Stimulated activated CD4-positive, alpha-beta T cell treated with anti-CD3 and anti-CD28 coated beads, Interleukin-1b, Interleukin-23, amount 100 ng/mL, for 1 hour (primary cell): ENCODE results near the gene TSC2.
A peak's percentile ranks its signal among the peaks of the same experiment; 100 is the strongest.
"Not testable (repeated sequence)": the region's sequence is repeated elsewhere in the genome, so short reads cannot be mapped to it uniquely, and the experiment has no call there.

Source experiments
- DNase-seq, 2 donors: peaks; one replicate each; pipeline ENCODE4 v3.0.0-alpha.2; 2020; ENCODE audit warnings: low read depth in 2 of 2

TSC2 gene

DNA sequence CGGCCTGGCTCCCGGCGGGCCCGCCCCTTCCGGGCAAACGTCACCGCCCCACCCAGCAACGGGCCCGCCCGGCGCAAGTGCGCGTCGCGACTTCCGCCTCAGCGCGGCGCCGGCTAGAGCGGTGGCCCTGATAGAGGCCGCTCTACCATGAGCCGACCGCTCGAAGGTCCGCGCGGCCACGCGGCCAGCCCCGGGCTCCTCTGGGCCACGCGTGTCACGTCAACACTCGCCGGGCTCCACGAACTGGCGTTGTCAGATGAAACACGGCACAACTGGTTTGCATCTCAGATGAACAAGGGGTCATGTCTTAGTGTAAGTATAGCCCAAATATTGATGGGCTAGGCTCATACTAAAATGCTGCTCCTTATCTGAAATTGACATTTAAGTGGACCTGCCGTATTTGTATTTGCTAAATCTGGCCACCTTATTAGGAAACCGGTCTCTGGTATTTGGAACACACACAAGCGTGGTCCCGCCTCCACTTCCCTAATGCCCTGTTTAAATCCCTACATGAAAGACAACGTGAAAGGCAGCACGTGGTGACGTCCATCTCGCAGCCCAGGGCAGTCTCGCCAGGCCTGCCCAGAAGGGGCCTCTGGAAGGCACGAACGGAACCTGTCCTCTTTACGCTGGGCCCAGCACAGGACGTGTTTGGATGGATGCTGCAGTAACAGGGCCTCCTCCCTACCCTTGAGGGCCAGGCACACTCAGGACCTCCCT is 37.8 kb upstream of the TSC2 start, which contains the start of gene ZNF598:
Gene ZNF598, minus strand, starts transcription at position 31 of the 720 bp plus-strand sequence.
- DNase-seq, result peak; percentile 32 to 65

DNA sequence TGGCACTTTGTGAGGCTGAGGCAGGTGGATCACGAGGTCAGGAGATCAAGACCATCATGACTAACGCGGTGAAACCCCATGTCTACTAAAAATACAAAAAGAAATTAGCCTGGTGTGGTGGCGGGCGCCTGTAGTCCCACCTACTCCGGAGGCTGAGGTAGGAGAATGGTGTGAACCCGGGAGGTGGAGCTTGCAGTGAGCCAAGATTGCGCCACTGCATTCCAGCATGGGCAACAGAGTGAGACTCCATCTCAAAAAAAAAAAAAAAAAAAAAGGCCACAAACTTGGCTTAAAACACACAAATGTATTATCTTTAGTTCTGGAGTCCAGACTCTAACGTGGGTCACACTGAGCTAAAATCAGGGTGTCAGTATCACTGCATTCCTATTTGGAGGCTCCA is 36.1 kb upstream of the TSC2 start:
- not testable (repeated sequence) for DNase-seq

DNA sequence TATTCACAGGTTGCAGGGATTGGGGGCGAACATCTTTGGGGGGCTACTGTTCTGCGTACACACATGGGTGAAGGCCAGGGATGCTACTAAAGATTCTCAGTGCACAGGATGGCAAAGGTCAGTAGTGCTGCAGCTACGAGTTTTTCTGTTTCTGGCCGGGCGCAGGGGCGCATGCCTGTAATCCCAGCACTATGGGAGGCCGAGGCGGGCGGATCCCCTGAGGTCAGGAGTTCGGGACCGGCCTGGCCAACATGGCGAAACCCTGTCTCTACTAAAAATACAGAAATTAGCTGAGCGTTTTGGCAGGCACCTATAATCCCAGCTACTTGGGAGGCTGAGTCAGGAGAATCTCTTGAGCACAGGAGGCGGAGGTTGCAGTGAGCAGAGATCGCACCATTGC is 34.3 kb upstream of the TSC2 start:
- DNase-seq, result no peak

DNA sequence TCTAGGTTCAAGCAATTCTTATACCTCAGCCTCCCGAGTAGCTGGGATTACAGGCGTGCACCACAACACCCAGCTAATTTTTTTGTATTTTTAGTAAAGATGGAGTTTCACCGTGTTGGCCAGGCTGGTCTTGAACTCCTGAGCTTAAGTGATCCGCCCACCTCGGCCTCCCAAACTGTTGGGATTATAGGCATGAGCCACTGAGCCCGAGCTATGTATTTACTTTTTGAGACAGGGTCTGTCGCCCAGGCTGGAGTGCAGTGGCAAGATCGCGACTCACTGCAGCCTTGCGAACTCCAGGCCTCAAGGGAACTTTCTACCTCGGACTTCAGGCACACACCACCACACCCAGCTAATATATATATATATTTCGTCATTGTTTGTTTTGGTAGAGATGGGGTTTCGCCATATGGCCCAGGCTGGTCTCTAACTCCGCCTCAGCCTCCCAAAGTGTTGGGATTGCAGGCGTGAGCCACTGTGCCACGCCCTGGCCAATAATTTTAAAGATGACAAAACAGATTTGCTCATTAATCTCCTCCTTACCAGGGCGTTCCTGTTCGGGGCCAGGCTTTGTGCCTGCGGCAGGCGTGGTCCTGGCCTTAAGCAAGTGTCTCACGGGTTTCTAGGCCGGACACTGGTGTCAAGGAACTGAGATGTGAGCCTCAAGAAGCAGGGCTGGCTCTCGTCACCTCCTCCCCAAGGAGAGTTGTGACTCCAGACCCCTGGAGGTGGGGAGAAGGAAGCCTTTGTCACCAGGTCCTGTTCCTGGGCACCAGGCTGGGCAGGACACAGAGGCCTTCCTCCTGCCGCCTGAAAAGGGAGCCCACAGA is 32.5 kb upstream of the TSC2 start:
- no peak for DNase-seq

DNA sequence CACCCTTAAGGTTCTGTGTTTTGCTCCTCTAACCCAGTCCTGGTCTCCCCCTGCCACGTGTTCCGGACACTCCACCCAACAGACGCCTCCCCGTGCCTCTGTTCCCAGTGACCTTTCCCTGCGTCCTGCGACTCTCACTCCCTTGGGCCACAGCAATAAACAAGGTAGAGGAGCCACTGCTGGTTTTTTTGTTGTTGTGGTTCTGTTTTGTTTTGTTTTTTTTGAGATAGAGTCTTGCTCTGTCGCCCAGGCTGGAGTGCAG is 31.9 kb upstream of the TSC2 start:
- DNase-seq, result no peak

DNA sequence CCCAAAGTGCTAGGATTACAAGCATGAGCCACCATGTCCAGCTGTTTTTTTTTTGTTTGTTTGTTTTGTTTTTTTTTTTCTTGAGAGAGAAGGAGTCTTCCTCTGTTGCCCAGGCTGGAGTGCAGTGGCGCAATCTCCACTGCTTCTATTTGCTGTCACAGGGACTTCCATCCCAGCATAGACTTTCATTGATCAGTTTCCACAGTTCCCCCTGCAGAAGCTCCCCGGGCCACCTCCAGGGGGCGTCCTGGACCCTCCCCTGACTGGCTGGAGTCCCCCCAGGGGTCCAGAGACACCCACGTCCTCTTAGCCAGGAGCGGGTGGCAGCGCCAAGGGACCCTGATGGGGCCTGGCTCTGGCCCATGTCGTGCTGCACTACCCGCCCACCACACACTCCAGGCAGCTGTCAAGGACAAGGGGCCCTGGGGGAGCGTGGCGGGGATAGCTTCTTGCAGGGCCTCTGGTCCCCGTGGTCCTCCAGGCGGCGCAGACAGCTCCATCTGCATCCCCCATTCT is 31.3 kb upstream of the TSC2 start:
- no peak for DNase-seq

DNA sequence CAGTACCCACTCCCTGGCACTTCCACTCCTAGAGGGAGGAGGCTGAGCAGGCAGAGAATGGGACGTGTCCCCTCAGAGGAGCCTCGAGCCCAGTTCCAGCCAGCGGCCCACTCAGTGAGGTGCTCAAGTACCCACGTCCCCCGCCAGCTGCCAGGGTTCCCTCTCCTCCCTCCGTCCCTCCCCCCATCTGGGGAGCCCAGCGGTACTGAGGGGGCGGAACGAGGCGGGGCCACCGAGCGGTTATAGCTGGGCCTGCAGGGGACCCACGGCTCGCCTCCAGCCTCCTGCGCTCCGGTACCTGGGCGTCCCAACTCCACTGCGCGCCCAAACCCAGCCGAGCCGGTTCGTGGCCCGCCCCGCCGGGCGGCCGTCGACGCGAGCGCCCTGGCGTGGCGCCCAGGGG is 28.3 kb upstream of the TSC2 start, which contains the start of gene NPW:
Gene NPW, plus strand, starts transcription at position 268 of the 403 bp plus-strand sequence.
- DNase-seq, result no peak

DNA sequence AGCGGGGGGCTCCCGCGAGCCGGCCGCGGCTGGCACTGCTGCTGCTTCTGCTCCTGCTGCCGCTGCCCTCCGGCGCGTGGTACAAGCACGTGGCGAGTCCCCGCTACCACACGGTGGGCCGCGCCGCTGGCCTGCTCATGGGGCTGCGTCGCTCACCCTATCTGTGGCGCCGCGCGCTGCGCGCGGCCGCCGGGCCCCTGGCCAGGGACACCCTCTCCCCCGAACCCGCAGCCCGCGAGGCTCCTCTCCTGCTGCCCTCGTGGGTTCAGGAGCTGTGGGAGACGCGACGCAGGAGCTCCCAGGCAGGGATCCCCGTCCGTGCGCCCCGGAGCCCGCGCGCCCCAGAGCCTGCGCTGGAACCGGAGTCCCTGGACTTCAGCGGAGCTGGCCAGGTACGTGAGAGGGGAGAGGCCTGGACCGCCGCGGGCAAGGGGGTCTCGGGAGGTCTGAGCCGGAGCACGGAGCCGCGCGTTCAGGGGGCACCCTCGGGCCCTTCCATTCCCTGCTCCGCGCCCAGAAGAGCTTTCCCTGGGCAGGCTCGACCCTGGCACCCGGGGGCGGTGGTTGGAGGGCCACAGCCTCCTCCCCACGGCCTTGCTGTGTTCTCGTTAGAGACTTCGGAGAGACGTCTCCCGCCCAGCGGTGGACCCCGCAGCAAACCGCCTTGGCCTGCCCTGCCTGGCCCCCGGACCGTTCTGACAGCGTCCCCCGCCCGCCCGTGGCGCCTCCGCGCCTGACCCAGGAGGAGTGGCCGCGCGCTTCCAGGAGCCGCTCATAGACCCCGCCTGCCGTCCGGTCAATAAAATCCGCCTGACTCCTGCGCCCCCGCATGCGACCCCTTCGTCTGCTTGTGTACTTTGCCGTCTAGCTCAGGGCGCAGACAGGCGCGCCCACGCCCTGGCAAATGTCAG is 27.6 kb upstream of the TSC2 start:
- DNase-seq, result no peak

DNA sequence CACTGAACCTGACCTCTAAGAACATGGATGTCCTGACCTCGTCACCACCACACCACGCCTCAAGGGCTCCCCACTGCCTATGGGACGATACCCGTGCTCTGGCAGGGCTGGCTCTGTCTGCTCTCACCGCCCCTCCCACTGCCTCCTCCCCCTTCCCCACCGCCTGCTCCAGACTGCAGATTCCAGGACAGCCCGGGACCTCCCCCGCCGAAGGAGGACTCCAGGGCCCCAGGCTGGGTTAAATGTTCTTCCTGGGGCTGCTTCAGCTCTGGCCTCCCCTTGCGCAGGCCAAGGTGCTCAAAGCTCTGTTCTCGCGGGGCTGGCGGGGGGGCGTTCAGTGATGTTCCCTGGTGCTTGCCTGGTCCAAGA is 25.1 kb upstream of the TSC2 start:
- no peak for DNase-seq

DNA sequence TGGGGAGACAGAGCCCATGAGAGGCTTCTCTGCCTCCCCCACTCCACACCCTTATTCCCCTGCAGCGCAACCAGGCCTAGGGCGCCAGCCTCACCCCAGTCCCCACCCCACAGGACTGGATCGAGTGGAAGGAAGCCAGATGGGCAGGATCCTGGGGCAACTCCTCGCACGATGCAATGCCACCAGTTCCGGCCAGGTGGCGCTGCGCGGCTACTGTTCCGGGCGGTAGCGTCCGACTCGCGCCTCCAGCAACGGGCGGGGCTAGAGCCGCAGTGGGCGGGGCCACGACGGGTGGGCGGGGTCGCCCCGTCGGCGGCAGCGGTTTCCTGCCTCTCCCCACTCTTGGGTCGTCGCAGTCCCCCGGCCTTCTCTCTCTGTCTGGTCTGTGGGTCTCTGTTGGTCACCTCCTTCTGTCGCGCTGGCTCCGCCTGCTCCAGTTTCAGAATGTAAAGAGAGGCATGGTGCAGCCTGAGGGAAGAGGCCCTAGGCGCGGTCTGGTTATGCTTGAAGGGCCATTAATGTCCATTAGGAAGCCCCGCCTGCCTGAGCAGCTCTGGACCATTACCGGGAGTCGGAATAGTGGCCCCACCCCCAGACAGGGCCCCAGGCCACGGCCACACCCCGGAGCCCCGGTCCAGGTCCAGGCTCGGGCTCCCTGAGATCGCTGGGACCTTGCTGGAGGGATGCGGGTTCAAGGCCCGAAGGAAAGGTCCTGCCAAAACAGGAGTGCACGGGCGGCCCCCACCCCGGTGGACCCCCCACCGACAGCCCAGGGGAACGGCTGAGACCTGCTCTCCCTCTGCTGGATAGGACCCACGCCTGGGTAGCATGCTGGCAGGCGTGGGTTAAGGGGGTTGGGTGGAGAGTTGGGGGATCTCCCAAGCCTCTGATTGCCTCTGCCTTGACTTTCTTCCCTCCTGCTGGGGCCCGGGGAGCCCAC is 24.4 kb upstream of the TSC2 start:
- peak; percentile 95 to 98 for DNase-seq

DNA sequence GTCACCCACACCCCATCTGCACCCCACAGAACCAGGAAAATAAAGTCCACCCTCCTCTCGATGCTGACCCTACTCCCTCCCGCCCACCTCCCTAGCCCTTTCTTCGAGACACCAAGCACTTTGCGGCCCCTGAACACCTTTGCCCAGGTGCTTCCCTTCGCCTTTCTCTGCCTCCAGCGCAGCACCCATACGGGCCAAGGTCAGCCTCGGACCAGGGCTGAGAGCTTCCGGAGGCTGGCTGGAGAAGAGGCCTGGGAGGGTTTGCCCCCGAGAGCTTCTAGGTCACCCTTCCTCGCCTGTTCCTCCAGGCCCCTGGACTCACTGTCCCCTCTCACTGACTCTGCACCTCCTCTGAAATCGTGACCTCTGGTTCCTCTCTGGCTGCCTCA is 23.8 kb upstream of the TSC2 start:
- DNase-seq, result no peak

DNA sequence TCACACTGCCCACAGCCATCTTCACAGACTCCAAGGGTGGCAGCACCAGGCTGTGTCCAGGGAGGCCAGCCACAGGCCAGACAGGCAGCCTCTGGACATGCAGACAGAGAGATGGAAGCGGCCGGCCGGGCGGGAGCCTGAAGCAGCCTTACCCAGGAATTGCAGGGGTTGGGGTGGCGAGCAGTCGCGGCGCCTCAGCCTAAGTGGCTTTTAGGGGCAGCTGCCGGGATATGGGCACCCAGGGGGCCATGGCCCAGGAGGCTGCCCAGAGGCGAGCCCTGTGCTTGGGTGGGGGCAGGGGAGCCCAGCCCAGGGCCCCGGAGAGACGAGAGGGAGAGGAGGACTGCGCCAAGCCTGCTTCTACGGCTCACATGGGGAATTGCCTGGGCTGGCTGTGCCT is 22.5 kb upstream of the TSC2 start:
- no peak for DNase-seq

DNA sequence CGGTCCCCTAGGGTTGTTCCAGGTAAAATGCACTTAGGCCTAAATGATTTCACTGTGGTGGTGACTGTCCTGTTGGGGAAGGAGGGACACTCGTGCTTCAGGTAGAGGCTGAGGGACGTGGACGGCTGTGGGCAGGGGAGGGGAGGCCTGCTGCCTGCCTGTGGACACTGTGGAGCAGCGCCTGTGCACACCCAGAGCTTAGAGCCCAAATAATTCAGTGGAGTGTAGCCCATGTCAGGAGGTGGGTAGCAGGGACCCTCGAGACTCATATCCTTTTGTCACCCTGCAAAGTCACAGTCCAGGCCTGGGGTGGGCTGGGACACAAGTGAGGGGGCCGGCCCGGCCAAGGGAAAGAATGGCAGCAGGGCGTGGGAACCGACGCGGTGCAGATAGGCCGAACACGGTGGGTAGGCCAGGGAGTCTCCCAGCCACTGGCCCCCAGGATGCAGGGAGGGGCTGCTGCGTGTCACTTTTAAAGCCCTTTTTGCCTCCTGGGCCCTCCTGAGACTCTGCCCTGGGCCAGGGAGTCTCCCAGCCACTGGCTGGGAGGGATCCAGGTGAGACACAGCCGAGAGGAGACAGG is 21.8 kb upstream of the TSC2 start:
- no peak for DNase-seq

DNA sequence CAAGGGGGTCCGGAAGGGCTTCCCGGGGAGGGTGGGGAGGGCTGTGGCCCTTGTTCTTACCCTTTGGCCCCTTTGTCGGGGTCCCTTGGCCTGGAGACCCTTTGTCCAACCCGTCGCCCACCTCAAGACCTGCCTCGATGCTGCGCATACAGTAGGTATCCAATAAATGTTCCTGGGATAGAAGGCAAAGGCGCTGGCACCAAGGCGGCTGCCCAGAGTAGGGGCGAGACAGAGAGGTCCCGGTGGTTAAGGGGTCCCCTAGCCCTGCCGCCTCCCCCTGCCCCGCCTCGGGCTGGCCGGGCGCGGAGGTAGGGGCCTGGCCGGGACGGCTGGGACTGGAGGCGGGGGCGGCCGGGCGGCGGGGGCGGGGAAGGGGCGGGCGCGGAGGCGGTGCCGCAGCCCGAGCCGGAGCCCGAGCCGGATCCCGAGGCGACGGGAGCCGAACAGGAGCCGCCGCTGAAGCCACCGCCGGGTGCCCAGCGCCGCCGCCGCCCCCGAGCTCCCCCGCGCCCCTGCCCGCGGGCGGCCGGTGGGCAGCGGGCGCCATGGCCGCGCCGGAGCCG is 21.2 kb upstream of the TSC2 start, which contains the start of gene NHERF2:
Gene NHERF2, plus strand, starts transcription at position 442 of the 563 bp plus-strand sequence. Its CDS starts 104 bp downstream, at position 546.
- no peak for DNase-seq

DNA sequence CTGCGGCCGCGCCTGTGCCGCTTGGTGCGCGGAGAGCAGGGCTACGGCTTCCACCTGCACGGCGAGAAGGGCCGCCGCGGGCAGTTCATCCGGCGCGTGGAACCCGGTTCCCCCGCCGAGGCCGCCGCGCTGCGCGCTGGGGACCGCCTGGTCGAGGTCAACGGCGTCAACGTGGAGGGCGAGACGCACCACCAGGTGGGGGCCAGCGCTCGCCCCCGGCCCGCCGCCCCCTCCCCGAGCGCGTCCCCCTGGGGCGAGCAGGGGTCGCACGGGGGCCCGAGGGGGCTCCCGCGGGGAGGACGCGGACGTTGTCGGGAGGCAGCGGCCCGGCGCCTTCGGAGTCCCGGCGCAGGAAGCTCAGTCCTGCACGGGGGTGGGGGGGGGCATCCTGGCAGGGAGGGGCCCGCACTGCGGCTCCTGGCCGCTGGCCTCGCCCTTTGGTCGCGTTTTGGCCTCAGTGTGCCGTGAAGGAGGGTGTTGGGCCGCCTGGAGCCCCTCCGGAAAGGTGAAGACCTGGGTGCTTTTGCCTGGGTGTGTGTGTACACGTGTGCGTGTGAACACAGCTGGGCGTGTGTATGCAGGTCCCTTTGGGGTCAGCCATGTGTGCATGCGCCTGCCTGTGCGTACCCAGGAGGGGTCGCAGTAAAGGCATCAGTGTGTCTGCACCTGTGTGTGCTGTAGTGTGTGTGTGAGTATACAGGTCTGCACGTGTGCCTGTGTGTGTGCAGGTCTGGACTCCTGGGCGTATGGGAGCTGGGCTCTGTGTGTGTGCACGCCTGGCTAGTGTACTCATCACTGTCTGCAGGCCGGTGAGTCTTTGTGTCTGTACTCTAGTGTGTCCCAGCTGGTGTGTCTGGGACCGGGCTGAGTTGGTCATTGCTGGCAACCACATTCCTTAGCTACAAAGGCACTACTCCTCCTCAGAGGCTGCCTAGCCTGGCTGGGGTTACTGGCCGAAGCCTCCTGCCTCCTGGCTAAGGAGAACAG is 20.5 kb upstream of the TSC2 start:
- no peak for DNase-seq

DNA sequence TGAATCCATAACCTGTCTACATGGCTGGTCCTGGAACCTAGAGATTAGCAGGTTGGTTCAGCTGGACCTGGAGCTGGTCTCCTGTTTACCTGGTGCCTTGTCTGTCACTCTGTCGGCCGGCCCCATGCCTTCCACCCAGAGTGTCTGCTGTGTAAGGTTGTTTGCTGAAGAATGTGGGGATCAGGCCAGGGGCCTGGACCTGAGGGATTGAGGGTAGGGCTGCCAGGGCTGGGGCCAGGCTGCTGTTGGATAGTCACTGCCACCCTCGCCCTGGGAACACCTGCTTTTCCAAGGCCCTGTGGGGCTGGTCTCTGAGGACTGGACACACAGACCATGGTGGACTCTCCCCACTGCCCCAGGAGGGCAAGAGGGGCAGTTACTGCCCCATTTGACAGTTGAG is 19.6 kb upstream of the TSC2 start:
- no peak for DNase-seq

DNA sequence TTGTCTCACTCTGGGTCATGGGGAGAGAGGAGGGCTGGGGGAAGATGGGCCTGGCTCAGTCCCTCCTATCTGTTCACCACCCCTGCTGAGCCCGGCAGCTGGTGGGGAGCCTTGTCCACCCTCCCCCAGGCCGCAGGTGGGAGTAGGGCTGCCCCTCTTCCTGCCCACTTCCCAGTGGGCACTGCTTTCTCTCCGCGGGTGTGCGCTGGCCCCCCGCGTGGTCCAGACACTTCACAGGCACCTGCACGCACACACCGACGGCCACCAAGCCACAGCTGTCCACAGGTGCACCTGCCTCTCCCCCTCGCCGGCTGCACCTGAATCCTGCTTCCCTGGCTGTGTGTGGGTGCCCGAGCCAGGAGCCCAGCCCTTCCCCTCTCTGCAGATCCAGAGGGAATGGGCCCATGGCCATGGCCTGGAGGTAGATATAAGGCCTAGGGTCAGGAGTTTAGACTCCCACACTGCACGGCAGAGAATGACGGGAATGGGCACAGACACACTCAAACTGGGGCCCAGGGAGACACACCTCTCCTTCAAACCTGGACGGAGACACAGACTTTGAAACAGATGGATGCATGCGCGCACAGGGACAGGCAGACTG is 19.1 kb upstream of the TSC2 start:
- DNase-seq, result no peak

DNA sequence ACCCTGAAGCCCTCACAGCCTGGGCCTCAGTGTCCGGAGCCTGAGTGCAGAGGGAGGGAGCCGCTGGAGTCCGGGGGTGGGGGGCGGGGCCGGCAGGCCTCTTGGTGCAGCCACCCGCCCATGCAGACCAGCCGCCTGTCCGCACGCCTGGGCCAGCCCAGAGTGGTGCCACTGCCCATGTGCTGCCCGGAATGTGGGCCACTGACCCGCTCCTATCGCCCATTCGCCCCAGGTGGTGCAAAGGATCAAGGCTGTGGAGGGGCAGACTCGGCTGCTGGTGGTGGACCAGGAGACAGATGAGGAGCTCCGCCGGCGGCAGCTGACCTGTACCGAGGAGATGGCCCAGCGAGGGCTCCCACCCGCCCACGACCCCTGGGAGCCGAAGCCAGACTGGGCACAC is 18.4 kb upstream of the TSC2 start:
- no peak for DNase-seq

DNA sequence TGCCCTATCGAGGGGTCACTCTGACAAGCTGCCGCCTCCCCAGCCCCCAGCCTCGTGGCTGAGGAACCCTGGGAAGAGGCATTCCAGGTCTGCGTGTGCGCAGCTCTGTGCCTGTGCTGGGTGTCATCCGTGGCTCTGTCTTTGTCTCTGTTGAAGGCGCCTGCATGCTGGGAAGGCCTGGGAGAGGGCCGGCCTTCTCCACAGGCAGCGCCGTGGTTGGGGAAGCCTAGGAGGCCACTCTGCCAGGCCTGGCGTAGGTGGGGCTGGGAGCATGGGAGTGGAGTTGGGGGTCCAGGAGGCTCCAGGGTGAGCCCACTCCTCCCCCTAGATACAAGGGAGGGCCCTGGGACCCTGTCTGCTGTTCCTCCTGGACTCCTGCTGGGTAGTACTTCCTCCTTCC is 17.7 kb upstream of the TSC2 start:
- no peak for DNase-seq
